CMK (cell line): Measurements from ENCODE around the gene ATP11A.
A peak's percentile ranks its signal among the peaks of the same experiment; 100 is the strongest.

ENCODE experiments used
- DNase-seq: peaks from one replicate; pipeline ENCODE4 v3.0.0-alpha.2; 2010; ENCODE audit warnings: low read depth

The ATP11A gene

GRCh38 chr13:112761701-112762689 is 72.2 kb downstream of the ATP11A start:
- DNase-seq, result peak; percentile 8

GRCh38 chr13:112762690-112763080 is 72.8 kb downstream of the ATP11A start:
- DNase-seq, result no peak

GRCh38 chr13:112764028-112764427 is 74.2 kb downstream of the ATP11A start:
- no peak for DNase-seq

- no peak for DNase-seq
These were observed 75.2 kb downstream of the ATP11A start for GRCh38 chr13:112764864-112765561.

DNA sequence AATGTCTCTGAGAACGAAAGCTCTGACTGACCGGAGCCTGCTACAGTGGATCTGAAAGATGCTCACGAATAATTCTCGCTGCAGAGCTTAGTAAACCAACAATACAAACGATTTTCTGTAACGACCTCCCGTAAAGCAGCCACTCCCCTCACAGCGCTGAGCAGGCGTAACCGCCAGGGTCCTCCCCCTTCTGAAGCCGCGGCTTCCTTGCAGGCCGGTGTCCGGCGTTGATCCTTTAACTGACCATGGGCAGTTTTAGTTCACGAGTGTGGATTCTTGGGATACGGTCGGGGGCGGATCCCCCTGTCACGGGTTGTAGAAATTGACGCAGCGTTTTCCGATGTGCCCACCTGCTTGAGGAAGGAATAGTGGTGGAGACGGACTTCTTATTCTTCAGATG is 75.9 kb downstream of the ATP11A start:
- no peak for DNase-seq

GRCh38 chr13:112766336-112766735 is 76.5 kb downstream of the ATP11A start:
- DNase-seq, result no peak

DNA sequence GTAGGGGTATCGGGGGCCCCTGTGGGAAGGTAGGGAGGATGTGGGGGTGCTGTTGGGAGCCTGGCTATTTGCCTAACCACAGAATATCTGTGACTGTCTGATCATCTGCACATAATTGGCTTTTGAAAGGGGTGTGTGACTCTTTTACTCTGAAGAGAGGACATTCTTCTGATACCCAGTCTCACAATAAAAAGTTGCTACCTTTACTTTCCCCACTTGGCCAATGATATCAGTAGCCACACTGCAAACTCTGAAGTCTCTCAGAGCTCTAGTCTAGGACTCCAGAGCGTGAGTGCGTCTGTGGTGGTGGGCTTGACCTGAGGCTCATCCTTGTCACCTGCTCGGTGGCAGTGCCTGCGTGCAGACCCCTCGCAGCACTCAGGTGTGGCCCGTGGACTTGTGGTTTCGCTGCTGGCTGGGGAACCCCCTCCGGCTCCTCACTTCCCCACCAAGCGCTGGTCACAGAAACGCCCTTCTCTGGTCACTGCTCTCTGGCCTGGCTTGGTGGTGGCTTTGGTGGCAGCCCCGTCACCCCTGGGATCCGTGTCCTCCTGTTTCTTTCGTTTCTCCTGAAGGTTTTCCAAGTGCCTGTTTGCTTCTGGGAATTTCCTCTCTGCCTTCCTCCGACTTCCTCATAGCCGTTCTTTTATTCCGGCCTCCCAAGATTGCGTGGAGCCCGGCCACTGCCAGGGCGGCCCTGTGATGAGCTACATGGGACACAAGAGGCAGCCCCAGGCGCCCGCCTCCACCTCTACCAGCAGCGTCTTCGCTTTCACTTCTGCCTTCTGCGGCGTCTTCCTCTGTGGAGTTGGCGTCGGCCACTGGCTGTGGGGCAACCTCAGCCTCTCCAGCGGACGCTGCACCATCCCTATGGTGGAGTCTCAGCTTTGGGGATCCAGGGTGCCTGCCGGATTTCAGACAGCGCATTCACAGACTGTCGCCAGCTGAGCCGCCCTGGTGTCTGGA is 78.0 kb downstream of the ATP11A start:
- DNase-seq, result peak; percentile 12

DNA sequence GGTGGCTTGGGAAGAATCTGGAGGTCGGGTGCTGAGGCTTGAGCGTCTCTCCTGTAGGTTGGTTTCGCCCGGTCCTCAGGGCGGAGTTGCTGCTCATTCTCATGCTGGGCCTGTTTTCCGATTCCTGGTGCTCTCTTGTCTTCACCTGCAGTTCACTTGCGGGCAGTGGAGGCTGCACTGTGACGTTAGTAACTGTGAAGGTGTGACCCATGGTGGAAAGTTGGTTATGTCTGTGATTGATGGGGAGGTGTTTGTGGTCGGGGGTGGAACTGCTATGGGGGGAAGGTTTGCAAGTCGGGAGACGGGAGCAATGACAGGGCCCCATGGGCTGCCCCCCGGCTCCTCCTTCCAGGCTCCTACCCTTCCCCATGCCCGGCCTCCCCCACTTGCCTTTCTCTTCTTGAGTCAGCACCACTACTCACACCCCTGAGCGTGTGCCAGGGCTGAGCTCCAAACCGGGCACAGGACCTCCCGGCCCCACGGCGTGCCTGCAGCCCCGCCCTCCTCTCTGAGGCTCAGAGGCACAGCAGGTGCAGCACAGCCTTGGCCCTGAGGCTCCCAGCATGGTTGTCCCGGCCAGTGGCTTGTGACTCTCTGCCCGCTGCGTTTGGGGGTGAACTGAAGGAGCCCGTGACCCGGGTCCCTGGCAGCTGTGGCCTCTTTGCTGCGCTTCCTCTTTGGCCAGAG is 79.1 kb downstream of the ATP11A start:
- no peak for DNase-seq

GRCh38 chr13:112769615-112770014 is 79.8 kb downstream of the ATP11A start:
- no peak for DNase-seq

GRCh38 chr13:112770504-112770903 is 80.7 kb downstream of the ATP11A start:
- DNase-seq, result no peak

DNA sequence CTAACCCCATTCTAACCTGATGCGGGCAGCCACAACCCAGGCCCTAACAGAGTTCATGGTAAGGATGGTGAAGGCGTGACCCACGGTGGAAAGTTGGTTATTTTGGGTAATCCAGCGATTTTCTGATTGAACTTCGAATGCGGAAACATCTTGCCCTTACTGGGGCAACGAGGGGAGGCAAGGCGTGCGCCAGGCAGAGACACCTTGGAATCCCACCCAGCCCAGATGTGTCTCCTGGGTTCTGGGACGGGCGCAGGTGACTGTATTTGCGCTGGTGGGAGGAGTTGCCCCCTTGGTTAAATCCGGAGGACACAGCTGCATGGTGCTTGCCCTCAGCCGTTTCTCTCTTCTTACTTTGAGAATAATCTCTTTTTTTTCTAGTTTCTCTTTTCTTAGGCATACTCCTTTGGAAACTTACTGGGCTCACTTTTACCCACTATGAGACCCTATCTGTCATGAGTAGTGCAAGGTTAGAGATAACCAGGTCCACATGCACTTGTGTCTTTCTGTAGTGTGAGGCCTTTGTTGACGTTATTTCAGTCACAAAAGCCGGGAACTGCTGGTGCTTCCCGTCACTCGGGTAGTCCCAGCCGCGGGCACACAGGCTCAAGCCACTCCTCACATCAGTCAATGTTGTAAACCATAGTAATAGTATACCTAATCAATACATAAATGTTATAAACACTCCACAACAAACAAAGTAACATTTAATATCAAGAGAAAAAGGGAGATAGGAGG is 81.5 kb downstream of the ATP11A start:
- DNase-seq, result no peak

DNA sequence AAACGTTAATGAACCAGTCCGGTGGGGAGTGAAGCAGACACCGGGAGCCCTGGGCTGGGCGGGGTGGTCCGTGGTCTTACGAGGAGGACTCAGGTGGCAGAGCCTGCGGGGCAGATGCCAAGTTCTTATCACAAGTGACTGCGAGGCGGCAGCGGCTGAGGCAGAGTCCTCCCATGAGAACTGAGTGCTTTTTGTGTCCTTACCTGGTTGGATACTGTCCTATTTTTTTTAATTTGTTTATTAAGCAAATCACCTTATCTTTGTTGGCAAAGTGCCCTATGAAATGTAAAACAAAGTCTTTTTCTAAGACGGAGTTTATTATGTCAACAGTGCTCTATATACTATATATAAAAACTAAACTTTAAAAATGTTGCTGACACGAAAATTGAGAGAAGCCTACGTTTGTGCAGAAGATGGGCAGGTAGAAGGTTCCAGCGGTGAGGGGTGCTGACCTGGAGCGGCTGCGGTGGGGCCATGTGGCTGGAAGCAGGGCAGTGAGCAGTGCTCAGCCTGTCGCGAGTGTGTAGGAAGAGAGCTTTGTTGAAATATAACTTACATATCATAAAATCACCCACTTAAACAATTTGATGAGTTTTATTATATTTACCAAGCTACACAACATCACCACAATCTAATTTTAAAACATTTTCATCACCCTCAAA is 82.2 kb downstream of the ATP11A start:
- DNase-seq, result no peak

- no peak for DNase-seq
These were observed 82.7 kb downstream of the ATP11A start for GRCh38 chr13:112772539-112772909.

DNA sequence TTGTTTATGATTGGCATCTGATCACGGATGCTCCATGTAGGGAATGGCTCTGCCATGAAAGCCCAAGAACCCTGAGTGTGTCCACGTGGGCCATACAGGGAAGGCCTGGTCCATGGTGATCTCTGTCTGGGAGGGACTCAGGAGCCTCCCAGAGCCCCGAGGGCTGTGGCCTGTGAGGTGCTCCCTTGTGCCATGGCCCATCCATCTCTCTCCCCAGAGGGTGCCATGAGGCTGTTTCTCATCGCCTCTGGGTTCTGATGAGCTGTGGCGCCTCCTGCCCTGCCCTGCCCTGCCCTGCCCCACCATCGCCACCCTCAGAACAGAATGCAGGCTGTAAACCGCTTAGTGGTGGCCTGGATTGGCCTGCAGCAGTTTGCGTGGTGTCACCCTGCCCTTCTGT is 83.1 kb downstream of the ATP11A start:
- DNase-seq, result no peak

GRCh38 chr13:112773601-112774447 is 84.0 kb downstream of the ATP11A start:
- no peak for DNase-seq

DNA sequence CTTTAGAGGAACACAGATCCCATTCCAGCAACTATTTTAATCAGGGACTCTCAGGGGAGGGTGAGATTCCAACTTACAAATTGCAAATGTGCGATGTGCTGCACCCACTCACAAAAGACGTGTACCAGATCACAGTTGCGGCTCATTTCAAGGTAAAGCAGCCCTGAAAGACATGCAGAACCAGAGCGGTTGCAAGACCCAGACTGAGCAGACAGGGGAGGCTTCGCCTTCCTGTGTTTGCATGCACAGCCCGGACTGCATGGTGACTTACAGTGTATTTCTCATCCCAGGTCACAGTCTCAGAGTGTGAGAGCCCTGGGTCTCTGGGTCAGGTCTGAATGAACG is 84.6 kb downstream of the ATP11A start:
- DNase-seq, result no peak

DNA sequence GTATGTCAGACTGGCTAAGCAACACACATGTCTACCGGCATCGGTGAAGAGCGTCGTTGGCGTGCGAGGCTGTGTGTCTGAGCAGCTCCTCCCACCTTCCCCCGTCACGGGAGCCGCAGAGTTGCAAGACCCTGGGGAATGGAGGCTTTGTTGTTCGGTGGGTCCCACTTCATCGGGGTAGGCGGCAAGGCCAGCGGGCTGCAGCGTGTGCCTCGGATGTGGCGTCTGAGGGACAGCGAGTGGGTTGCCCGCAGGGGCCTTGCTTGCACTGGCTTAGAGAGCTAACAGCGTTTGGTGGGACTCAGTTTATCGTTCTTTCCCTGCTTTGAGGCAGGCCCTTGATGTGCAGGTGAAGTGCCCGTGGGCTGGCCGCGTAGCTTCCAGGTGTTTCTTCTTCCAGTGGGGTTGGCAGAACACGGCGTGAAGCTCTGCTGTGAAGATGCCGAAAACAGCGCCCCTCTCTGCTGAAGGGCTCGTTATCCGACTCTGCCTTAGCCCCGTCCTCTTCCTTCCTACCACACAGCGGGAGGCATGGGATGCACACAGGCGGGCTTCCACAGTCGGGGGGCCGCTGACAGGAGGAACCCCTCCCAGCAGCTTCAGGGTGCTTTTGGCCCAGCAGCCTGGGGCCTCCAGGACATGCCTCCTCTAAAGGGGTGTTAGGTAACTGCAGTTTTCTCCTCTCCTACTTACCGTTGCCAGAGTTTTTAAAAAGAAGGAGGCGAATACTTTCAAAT is 85.2 kb downstream of the ATP11A start:
- DNase-seq, result no peak

GRCh38 chr13:112775791-112776279 is 86.0 kb downstream of the ATP11A start:
- no peak for DNase-seq

GRCh38 chr13:112776354-112776753 is 86.5 kb downstream of the ATP11A start:
- DNase-seq, result no peak
